HG02642 (cell line): ENCODE measurements around the gene ATP6V0C.

Experiments used
- ATAC-seq: cut with Tn5 transposase; IDR thresholded peaks from one replicate; pipeline ENCODE4 v1.9.1; 2021; ENCODE audit warnings: mild to moderate bottlenecking; ENCODE audit not compliant: unreplicated experiment, poor library complexity

Gene ATP6V0C

DNA sequence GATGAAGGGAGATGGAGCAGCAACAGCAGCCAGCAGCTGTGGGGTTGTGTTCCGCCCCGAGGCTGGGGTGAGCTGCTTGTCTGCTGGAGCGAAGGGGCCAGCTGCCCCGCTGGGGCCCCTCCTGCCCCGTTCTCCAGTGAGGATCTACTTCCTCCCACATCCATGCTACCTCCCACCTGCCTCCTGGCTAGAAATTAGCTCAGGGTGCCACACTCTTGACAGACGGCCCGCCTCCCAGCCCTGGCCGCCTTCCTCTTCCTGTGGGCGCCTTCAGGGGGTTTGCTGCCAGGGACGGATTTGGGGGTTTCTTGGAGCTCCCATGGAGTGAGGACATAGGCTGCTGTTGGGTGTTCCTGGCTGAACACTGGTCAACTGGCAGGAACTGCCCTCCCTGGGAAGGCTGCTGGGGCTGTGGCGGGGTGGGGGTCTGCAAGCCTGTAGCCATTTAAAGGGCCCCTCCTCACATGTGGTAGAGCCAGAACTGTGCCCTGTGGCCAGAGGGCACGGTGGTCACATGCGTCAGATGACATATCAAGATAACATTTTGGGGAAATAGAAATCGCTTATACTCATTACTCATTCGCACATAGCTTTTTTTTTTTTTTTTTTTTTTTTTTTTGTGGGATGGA, 25.7 kb upstream of the ATP6V0C start:
- no peak for ATAC-seq

DNA sequence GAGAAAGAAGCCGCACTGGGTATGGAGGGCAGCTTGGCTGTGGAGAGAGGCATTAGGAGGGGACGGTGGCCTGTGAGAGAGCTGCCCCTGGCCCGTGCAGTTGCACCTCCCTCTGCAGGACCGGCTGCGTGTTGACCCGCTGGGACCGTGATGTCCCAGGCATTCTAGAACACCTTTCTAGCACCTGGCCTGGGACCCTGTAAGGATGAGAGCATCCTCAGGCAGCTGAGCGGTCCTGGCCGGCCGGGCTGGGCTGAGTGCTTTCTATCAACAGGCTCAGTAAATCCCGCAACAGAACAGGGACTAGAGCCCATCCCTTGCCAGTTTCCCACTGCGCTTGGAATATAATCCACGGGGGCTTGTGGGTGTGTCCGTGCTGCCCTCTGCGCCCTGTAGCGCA, 24.2 kb upstream of the ATP6V0C start:
- no peak for ATAC-seq

DNA sequence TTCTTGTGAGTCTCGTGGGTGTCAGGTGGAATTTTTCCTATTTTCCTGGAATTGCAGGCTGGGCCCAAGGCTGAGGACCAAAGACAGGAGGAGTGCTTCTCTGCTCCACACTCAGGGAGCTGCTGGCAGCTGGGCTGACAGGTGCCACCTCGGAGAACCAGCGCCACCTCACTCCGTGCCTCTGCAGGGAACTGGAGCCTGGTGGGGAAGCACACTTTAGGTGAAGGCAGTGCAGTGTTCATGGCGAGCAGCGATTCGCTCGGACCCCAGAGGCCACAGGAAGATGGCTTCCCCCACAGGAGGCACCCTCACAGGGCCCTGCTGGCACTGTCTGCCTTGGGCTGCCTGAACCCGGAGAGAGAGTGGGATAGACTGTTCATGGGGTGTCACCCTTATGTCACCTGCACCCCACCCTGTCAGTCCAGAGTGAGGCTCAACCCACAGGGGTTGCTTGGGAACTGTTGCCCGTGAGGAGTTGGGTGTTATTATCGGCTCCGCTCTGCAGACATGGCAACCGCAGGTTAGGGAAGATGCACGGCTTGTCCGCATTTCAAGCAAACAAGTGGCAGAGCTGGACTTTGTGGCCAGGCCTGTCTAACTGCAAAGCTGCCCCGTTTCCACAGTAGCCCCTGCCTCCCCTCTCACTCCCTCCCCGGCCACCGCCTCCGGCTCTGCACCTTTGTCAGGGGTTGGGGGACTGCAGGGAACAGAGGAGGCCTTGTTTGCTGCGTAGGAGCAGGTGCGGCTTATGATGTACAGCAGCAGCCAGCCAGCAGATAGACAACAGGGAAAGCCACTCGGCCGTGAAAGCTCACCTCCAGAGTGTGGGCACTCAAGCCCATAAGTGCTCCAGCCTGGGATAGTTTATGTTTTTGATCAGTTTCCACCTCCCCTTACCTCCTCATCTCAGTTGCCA, 23.3 kb upstream of the ATP6V0C start:
- ATAC-seq = no peak

DNA sequence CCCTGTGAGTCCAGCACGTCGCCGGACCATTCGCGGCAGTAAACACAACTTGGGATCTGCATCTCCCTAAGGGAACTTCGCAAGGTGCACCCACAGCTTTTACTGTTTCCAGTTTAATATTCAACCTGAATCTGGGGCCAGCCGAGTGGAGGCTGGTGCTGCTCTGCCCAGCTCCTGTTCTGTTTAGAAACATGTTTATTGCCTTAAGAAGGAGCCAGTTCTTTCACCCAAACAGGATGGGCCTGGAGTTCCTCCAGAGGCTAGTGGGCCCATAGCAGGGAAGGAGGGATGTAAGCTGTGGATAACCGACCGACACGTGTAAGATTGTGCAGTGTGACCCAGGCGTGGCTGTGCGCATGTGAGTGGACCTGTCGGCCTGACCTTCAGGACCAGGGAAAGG, 21.5 kb upstream of the ATP6V0C start:
- no peak for ATAC-seq

DNA sequence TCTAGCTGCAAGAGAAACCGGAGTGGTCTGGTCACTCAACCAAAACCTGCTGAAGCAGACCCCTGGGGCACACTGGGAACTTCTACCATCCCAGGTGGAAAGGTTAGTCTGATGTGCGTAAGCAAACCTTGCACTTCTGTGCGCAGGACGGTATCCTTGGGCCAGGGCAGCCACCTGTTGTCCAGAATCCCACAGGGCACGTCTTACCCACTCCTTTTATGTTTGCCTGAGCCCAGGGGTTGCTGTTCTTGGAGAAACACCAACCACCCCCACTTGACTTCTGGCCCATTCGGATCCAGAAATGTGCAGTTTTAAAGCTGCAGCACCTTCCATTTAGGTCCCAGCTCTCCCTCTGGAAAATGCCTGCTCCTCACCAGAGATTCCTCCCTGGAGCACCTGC, 20.1 kb upstream of the ATP6V0C start:
- no peak for ATAC-seq

DNA sequence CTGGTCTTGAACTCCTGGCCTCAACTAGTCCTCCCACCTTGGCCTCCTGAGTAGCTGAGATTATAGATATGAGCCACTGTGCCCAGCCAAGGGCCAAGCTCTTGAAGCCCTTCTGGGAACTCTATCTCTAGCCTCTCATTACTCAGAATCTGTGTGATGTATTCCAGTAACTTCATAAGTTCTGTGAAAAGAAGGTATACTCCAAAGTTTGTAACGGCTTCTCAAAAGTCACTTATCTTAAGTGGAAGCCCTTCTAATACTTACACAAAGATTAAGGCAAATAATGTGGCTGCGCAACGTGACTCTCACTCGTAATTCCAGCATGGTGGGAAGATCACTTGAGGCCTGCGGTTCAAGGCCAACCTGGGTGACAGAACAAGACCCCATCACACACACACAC, 19.1 kb upstream of the ATP6V0C start:
- no peak for ATAC-seq

DNA sequence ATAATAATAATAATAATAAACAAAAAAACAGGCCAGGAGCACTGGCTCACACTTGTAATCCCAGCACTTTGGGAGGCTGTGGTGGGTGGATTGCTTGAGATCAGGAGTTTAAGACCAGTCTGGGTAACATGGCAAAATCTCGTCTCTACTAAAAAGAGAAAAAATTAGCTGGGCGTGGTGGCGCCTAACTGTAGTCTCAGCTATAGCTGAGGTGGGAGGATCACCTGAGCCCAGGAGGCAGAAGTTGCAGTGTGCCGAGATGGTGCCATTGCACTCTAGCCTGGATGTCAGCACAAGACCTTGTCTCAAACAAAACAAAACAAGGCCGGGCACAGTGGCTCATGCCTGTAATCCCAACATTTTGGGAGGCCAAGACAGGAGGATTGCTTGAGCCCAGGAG, 18.7 kb upstream of the ATP6V0C start:
- no peak for ATAC-seq

DNA sequence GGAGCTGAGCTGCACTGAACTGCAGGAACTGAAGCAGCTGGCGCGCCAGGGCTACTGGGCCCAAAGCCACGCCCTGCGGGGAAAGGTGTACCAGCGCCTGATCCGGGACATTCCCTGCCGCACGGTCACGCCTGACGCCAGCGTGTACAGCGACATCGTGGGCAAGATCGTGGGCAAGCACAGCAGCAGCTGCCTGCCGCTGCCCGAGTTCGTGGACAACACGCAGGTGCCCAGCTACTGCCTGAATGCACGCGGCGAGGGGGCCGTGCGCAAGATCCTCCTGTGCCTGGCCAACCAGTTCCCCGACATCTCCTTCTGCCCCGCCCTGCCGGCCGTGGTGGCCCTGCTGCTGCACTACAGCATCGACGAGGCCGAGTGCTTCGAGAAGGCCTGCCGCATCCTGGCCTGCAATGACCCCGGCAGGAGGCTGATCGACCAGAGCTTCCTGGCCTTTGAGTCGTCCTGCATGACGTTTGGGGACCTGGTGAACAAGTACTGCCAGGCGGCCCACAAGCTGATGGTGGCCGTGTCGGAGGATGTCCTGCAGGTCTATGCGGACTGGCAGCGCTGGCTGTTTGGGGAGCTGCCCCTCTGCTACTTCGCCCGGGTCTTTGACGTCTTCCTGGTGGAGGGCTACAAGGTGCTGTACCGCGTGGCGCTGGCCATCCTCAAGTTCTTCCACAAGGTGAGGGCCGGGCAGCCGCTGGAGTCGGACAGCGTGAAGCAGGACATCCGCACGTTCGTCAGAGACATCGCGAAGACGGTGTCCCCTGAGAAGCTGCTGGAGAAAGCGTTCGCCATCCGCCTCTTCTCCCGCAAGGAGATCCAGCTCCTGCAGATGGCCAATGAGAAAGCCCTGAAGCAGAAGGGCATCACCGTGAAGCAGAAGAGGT, 17.3 kb upstream of the ATP6V0C start:
- ATAC-seq = no peak

DNA sequence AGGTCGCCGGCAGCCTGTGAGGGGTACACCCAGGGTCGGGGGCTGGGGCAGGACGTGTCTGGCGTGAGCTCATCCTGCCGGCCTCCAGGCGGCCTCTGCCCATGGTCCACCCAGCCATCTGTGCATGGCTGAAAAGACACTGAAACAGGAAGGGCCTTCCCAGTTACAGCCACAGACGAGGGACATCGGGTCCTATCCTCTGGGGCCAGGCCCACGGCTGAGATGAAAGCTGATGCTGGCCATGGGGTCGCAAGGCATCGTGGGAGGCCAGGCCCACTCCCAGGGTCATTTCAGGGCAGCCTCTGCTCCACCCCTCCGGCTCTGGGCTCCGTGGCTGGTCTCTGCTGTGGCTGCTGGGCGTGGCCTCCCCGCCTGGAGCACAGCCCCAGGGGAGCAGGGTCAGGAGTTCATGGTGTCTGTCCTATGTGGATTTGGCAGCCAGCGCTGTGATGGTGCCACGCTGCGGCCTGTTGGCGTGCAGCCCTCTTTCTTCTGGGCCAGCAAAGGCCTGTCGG, 16.6 kb upstream of the ATP6V0C start:
- no peak for ATAC-seq

DNA sequence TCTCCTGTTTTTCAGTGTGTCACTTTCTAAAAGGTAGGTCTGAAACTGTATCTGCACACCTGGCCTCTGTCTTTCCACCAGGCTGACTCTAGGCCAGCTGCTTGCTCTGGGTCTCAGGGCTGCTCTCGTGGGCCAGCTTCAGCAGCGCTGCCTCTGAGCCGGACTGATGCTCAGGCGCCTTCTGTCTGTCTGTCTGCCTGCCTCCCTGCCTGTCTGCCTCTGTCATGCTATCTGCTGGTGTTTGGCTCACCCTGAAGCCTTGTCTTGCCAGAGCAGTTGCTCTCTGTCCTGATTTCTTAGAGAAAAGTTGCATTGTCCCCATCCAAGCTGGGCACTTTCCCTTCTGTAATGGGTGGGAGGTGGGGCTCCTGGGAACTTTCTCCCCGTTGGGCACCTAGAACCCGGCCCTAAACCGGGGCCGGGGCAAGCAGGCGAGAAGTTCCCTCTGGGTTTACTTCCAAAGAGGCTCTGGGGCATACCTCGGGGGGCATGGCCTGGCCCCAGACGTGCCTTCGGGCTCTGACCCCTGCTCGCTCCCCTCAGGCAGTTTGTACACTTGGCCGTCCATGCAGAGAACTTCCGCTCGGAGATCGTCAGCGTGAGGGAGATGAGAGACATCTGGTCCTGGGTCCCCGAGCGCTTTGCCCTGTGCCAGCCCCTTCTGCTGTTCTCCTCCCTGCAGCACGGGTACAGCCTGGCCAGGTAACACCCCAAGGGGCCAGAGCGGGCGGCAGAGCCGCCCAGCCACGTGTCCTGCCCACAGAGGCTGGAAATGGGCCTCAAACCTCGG, 15.9 kb upstream of the ATP6V0C start:
- ATAC-seq = no peak

DNA sequence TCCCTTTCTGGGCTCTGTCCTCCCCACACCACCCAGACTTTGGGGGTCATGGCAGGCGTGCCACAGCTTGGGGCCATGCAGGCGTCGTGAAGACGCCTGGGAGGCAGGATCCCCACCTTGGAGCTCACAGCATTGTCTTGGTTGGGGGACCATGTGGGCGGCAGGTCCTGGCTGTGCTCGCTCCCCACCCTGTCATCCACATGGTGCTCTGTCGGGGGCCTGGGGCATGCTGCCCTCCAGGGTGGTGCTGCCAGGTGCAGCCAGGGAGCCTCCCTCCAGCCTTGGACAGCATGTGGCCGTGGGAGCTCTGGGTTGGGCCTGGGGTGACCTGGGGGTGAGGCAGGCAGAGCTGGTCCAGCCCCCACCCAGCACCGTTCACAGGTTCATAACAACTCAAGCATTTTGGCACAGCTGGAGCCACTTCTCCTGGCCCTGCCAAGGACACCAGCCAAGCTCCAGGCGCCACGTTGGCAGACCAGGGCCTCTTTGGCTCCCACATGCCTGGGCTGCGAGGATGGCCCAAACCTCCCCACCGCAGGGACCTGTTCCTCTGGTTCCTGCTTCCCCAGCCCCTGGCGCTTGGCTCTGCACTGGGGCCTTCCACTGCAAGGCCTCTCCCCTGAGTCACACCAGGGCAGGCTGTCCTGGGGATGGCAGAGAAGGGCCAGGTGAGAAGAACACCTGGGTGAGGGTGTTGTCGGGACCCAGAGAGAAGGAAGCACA, 15.1 kb upstream of the ATP6V0C start:
- ATAC-seq = no peak

DNA sequence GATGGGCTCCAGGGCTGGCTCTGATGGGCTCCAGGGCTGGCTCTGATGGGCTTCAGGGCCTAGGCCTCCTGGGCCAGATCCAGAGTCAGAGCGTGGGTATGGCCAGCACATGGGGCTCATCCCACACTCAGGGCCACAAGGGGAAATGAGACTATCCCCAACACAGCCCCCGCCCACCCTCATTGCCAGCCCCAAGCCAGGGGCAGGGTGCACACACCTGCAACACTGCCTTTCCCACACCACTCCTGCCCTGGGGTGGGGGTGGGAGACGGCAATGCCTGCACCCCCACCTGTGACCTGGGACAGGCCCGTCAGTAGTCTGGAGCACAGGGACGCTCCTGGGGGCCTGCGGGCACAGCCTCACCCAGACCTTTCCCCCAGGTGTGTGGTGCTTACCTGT, 14.3 kb upstream of the ATP6V0C start:
- ATAC-seq = no peak

DNA sequence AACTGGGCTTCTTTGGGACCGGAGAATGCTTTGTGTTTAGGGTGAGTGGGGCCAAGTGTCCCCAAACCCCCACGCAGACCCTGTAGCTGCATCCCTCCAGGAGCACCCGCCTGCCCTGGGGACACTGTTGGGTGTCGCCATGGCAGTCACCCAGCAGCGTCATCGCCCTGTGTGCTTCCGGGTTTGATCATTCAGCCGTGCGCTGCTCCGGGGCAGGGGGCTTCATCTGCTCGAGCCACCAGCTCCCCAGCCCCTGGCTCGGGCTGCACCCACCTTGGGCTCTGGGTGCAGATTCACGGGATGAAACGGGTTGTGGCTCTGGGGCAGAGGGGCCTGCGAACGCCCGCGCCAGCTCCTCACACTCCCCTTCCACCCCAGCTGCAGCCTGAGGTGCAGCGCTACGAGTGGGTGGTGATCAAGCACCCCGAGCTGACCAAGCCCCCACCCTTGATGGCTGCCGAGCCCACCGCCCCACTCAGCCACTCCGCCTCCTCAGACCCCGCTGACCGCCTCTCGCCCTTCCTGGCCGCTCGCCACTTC, 13.8 kb upstream of the ATP6V0C start:
- no peak for ATAC-seq

DNA sequence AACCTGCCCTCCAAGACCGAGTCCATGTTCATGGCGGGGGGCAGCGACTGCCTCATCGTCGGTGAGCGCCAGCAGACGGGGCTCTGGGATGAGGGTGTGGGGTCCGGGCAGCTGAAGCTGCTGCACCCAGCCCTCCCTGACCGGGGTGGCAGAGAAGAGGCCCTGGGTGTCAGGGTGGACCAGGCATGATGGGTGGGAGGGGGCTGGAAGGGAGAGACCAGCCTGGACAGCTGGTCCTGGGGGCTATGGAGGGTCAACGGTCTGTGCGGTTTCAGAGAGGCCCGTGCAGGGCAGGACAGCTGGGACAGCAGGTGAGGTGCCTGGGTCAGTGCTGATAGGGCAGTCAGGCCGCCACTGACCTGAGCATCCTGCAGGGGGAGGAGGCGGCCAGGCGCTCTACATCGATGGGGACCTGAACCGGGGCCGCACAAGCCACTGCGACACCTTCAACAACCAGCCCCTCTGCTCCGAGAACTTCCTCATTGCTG, 13.3 kb upstream of the ATP6V0C start:
- ATAC-seq = no peak

DNA sequence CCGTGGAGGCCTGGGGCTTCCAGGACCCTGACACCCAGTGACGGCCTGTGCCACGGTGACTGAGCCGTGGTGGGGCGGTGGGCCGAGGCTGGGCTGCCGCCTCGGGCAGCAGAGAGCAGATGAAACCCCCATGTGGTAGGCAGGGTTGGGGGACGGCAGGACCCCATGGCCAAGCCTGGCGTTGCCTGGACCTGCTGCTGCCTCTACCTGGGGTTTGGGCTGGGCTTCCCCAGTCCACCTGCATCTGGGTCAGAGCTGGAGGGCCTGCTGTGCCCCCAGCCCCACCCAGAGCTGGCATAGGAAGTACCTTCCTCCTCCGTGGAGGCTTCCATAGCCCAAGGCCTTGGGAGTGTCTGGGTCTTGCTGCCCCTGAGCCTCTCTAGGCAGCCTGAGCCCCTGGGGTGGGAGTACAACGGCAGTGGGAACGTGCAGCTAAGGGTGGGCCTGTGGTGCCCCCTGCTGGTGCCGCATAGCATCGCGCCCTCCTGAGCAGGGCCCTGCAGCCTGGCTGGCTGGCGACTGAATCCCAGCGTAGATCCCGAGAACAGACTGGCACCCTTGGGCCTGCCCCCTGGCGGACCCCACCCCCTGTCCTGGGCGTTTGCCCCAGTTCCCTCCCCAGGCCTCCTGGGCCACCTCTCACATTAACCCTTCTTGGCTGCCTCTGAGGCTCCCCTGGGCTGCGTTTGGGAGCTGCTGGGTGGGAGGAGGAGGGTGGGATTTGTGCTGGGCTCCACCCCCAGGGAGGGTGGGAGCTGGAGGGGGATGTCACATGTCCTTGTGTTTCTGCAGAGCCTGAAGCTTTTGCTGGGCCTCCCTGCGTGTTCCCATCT, 12.6 kb upstream of the ATP6V0C start:
- ATAC-seq = no peak

DNA sequence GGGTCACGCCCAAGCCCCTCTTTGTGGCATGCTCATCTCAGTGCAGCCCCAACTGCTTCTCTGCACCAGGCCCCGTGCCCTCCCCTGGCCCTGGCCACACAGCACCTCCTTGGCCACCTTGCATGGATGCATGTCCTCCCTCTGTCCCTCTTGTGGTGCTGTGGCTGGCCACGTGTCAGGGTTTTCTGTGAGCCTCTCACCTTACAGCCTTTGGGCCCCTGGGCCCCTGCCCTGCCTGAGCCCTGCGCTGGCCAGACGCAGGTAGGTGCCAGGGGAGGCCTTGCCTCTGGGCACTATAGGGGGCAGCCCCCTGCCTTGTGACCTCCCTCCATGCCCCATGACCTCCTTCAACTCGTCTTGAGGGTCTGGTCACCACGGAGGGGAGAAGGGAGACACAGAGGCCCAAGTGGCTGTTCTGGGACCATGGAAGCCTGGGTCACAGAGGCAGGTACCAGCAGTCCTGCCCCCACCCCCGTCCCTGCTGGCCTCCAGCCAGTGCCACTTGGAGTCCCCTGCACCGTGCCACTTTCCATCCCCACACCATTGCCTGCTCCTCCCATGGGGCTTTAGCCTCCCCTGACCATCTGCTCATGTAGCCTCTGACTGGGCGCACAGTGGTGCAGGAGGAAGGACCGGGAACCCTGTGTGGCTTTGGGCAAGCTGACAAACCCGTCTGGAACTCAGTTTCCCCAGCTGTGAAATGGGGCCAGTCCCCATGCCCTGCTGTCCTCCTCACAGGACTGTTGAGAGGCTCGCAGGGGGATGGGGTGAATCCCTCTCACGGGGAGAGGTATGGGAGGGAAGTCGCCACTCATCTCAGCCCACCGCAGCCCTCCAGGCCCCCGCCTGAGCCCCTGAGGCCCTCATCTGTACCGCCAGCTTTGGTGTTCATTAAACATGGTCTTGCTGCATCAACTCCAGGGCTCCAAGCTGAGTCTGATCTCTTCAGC, 11.5 kb upstream of the ATP6V0C start:
- no peak for ATAC-seq

DNA sequence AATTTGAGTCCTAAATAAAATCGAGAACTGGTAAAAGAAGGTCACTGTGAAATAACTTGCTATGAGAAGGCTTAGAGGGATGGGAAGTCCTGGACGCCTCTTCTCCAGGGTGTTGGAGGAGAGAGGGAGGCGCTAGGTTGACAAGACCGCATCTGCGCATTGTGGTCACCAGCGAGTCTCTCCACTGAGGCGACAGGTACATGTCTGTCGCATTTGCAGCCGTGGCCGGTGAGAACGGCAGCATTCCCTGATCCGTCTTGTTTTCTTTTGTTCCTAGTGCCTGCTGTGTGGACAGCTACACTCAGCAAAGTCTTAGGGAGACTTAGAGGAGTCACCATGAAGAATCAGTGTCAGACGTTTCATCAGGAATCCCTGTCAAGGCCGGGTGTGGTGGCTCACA, 8.1 kb upstream of the ATP6V0C start:
- ATAC-seq = no peak
